HG03469 (cell line): ENCODE measurements around the gene OCSTAMP.

Experiments used
- ATAC-seq: cut with Tn5 transposase; IDR thresholded peaks from one replicate; pipeline ENCODE4 v1.9.1; 2021; ENCODE audit warnings: mild to moderate bottlenecking, moderate library complexity, moderate number of reproducible peaks; ENCODE audit not compliant: unreplicated experiment

The OCSTAMP gene

DNA sequence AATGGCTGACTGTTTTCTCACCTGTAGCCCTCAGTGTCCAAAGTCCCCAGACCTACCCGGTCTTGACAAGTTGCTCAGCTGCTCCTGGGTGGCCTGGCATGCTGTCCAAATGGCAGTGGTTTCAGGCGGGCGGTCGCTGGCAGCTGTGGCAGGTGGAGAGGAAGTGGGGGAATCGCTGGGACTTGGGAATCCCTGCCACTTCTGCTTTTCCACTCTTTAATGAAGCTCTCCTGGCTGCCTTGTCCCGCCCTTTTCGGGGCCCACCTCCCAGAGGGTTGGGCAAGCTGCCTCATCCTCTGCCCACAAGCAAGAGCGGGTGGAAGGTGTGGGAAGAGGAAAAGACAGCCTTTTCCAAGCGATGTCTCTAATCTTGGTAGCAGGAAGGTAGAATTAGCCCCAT is at the start of gene OCSTAMP:
OCSTAMP (minus strand) TSS at position 194 of the 400 bp plus-strand sequence; CDS start at position 100, 94 bp downstream.
- no peak for ATAC-seq

GRCh38 chr20:46599227-46599987 is 49.0 kb upstream of the OCSTAMP start:
- ATAC-seq, result no peak

DNA sequence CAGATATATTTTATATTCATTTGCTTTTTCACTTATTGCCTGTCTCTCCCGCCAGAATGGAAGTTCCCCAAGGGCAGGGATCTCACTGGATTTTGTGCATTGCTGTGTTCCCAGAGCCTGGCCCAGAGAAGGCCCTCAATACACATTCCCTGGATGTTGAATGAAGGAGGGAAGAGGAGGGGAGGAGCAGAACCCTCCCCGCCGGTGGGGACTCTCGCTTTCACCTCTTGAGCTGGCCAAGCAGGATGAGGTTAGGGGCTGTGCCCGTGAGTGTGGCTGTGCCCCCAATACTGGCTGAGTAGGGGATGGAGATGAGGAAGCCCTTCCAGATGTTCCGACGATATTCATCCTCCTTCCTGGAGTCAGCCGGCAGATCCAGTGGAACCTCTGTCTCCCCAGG is 45.5 kb upstream of the OCSTAMP start:
- ATAC-seq, result no peak

DNA sequence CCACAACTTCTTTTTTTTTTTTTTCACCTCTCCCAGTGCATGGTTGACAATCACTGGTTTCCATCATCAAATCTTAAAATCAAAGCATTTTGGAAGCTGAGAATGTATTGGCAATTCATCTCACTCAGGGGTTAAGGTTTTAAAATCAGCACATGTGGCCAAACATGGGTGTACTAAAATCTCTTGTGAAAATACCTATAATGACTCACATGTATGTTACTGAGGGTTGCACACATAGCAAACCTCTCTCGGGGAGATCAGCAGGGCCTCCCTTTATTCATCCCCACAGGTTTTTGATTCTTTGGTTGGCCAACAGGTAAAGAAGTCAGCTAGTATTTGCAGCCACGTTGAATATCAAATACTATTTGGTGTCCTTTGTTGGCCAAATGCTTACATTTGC is 44.3 kb upstream of the OCSTAMP start:
- no peak for ATAC-seq

GRCh38 chr20:46592580-46593362 is 42.3 kb upstream of the OCSTAMP start:
- ATAC-seq, result no peak

DNA sequence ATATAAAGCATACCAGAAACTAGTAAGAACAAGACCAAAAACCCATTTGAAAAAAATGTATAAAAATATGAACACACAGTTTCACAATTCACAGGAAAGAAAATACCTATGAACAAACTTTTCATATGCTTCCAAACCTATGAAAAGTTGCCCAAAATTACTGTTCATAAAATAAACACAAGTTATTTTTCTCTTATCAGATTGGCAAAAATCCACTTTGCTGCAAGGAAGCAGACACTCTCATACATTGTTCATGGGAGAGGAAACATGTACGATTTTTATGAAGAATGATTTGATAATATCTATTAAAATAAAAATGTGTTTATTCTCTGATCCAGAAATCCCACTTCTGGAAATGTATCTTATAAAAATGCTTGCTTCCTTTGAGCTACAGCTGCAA is 40.0 kb upstream of the OCSTAMP start:
- no peak for ATAC-seq

- no peak for ATAC-seq
These were observed 38.4 kb upstream of the OCSTAMP start for GRCh38 chr20:46588532-46589511.

DNA sequence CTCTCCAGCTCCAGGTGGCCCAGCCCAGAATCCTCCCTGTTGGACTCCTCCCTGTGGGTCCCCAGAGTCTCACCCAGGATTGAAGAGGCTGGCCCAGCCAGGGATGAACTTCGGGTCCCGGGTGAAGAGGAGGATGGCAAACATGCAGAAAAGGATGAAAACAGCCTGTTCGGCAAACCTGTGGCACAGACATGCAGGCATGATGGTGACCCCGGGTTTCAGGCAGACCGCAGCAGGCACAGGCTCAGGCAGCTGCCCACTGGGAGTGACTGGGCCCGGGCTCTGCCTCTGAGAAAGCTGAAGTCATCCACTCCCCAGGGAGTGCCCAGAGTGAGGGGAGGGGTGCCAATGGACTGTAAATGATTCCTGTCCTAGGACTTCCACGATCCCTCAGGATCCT is 37.5 kb upstream of the OCSTAMP start:
- no peak for ATAC-seq

DNA sequence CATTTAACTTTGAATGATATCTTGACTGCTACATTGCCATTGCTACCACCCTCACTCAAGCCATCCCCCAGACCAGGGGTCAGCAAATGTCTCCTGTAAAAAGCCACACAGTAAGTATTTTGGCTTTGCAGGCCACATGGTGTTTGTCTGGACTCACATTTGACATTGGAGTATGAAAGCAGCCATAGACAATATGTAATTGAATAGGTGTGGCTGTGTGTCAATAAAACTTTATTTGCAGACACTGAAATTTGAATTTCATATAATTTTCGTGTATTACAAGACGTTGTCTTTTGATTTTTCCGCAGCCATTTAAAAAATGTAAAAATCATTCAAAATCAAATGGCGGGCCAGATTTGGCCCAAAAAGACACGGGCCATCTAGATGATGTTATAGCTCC is 36.3 kb upstream of the OCSTAMP start:
- ATAC-seq, result no peak

DNA sequence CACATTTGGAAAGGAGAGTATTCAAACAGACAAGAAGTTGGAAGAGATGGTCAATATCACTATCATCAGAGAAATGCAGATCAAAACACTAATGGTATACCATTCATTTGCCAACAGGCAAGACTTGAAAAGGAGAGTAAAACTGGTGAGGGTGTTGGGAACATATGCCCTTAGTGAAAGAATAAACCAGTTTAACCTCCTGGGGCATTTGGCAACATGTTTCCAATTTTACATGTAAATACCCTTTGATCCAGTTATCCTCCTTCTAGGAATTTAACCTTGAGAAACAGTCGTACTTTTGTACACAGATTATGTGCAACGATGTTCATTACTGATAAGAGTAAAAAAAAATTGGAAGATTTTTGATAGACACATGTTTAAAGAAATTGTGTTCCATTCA is 34.1 kb upstream of the OCSTAMP start:
- no peak for ATAC-seq

GRCh38 chr20:46583411-46584214 is 33.2 kb upstream of the OCSTAMP start:
- ATAC-seq, result no peak

- no peak for ATAC-seq
These were observed 32.2 kb upstream of the OCSTAMP start for GRCh38 chr20:46582648-46583047.

- no peak for ATAC-seq
These were observed 30.9 kb upstream of the OCSTAMP start for GRCh38 chr20:46581391-46581790.

- no peak for ATAC-seq
These were observed 30.3 kb upstream of the OCSTAMP start for GRCh38 chr20:46580613-46581205.

- no peak for ATAC-seq
These were observed 28.3 kb upstream of the OCSTAMP start for GRCh38 chr20:46578745-46579144.

GRCh38 chr20:46576774-46577395 is 26.4 kb upstream of the OCSTAMP start:
- ATAC-seq, result no peak

- ATAC-seq, result no peak
These were observed 25.5 kb upstream of the OCSTAMP start for GRCh38 chr20:46575937-46576461.

GRCh38 chr20:46575394-46575793 is 24.9 kb upstream of the OCSTAMP start:
- ATAC-seq, result no peak
